ENCODE results near the gene CD101.

CD101 gene, protein sequence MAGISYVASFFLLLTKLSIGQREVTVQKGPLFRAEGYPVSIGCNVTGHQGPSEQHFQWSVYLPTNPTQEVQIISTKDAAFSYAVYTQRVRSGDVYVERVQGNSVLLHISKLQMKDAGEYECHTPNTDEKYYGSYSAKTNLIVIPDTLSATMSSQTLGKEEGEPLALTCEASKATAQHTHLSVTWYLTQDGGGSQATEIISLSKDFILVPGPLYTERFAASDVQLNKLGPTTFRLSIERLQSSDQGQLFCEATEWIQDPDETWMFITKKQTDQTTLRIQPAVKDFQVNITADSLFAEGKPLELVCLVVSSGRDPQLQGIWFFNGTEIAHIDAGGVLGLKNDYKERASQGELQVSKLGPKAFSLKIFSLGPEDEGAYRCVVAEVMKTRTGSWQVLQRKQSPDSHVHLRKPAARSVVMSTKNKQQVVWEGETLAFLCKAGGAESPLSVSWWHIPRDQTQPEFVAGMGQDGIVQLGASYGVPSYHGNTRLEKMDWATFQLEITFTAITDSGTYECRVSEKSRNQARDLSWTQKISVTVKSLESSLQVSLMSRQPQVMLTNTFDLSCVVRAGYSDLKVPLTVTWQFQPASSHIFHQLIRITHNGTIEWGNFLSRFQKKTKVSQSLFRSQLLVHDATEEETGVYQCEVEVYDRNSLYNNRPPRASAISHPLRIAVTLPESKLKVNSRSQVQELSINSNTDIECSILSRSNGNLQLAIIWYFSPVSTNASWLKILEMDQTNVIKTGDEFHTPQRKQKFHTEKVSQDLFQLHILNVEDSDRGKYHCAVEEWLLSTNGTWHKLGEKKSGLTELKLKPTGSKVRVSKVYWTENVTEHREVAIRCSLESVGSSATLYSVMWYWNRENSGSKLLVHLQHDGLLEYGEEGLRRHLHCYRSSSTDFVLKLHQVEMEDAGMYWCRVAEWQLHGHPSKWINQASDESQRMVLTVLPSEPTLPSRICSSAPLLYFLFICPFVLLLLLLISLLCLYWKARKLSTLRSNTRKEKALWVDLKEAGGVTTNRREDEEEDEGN

DNA sequence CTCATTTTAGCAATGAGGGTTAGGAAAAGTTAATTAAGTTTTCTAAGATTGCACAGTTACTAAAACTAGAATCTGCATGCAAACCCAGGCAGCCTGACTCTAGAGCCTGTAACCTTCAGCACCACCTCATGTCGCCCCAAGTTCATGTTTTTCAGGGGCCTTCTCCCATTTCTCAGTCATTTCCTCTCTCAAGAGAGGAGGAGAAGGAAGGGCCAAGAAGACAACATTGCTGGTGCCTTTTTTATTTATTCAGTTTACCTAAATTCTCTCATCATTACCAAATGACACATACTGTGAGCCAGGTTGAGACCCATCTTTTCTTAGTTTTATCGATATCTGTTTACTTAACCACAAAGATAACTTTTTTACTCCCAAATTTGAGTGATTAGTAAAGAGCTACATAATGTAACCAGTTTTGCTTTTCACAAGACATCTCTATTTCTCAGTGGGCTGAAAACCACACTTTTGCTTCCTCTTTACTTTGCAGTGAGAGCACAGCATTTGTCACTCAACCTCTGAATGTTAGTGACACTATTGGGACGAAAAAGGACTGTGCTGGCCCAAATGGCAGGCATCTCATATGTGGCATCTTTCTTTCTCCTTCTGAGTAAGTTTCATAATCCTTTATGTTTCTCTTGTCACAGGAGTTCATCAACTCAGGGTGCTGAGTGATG is at the start of gene CD101:
TSS of gene CD101 (plus strand) at position 507 of the 674 bp plus-strand sequence. CDS start at position 565, 58 bp downstream.
- no peaks in the 10 kb centered on the region for H3K27me3 Mint-ChIP-seq
- peak within 1 kb of the TSS; percentile 88 for H3K27ac Mint-ChIP-seq
- peaks cover 66% of the 10 kb centered on the region for H3K4me1 Mint-ChIP-seq
- peak within 1 kb of the TSS; percentile 60 for H3K4me3 Mint-ChIP-seq
- peaks cover 2% of the 10 kb centered on the region for H3K36me3 Mint-ChIP-seq
- H3K9me3 Mint-ChIP-seq: peaks cover 13% of the 10 kb centered on the region

DNA sequence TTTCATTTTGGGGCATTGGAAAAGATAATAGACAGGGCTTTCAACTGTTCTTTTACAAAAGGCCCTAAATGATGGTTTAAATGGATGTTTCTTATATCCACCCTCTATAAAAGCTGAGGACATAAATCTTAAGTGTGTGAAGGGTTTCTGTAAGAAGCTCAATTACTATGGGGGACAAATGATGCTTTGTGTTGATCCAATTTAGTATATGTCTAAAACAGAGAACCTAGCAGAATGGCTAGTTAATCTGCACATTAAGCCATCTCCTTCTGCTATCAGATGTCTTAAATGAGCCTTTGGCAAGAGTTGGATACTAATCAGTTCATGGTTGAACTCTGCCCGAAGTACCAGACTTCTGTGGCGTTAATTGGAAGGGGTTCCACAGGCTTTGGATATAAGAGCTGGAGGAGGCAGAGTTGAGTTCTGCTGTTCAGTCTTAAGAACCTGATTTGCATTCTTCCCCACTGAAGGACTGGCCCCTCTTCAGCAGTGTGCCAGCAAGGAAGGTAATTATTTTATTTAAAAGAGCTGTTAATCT is 48.8 kb upstream of the CD101 start:
- no peaks in the 10 kb centered on the region for H3K27me3 Mint-ChIP-seq
- peaks cover 2% of the 10 kb centered on the region for H3K36me3 Mint-ChIP-seq
- no peaks in the 10 kb centered on the region for H3K4me1 Mint-ChIP-seq
- H3K9me3 Mint-ChIP-seq: no peaks in the 10 kb centered on the region
- H3K4me3 Mint-ChIP-seq: no peak overlapping the region
- H3K27ac Mint-ChIP-seq: no peak overlapping the region

DNA sequence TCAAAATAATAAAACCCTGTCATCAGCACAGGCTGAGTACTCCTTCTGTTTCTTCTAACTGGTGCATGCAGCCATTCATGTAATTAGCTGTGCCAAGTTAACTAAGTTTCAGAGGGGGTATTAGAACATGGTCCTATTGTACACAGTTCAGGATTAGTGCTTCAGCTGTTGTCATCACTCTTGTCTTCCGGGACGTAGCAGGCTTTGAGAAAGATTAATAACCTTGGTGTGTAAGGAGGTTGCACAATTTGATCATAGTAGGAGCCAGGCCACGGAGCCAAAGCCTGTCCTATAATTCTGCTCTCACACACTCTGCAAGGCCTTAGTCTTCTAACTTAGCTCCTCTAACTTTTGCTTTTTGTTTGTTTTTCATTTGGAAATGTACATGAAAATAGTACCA is 47.1 kb upstream of the CD101 start:
- H3K27me3 Mint-ChIP-seq: no peaks in the 10 kb centered on the region
- no peaks in the 10 kb centered on the region for H3K4me1 Mint-ChIP-seq
- no peak overlapping the region for H3K4me3 Mint-ChIP-seq
- no peaks in the 10 kb centered on the region for H3K9me3 Mint-ChIP-seq
- H3K36me3 Mint-ChIP-seq: peaks cover 2% of the 10 kb centered on the region
- H3K27ac Mint-ChIP-seq: no peak overlapping the region

DNA sequence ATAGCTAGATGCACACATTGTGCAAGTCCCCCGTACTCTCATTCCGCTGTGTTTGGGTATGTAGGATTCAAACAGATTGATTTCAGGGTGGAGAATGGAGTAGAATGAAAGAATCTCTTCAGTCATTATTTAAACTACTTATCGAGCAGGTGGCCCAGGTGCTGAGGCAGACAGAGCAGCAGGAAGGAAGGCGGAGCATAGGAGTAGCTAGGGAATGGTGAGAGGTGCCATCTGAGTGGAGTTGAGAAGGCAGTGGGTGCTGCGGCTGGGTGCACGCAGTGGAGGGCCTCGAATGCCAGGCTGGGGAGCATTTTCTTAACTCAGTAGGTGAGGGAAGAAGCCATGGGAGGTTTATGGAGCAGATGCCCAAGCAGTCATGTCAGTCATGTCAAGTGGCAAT is 45.2 kb upstream of the CD101 start:
- Mint-ChIP-seq H3K27me3 (no peaks in the 10 kb centered on the region), H3K9me3 (no peaks in the 10 kb centered on the region), H3K27ac (no peak overlapping the region), H3K36me3 (no peaks in the 10 kb centered on the region), H3K4me3 (no peak overlapping the region), H3K4me1 (no peaks in the 10 kb centered on the region)

DNA sequence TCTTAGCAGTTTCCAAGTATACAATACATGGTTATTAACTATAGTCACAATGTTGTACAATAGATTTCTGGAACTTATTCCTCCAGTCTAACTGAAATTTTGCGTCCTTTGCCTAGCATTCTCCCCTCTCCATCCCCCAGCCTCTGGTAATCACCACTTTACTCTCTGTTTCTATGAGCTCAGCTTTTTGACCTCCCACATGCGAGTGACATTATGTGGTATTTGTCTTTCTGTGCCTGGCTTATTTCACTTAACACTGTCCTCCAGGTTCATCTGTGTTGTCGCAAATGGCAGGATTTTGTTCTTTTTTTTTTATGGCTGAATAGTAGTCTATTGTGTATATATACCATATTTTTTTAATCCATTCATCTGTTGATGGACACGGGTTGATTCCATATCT is 43.9 kb upstream of the CD101 start:
- no peak overlapping the region for H3K4me3 Mint-ChIP-seq
- no peaks in the 10 kb centered on the region for H3K4me1 Mint-ChIP-seq
- no peaks in the 10 kb centered on the region for H3K36me3 Mint-ChIP-seq
- no peaks in the 10 kb centered on the region for H3K9me3 Mint-ChIP-seq
- H3K27me3 Mint-ChIP-seq: no peaks in the 10 kb centered on the region
- no peak overlapping the region for H3K27ac Mint-ChIP-seq

DNA sequence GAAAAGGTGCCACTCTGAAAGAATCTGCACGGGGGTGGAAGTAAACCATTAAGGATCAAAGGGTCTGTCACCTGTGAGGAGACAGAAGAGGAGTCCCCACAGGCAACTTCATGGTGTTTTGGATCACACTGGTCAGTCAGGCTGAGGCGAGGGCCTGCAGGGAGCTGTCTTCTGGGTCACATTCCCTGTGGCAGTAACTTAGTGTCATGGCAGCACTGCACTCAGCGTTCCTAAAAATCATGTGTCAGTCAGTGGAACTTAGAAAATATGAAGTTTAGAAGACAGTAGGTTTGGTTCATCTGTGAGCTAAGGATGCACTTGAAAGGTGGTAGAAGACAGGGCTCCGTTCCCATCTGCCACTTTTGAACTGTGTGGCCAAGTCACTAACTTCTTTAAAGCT is 43.5 kb upstream of the CD101 start:
- Mint-ChIP-seq H3K9me3 (no peaks in the 10 kb centered on the region), H3K4me1 (no peaks in the 10 kb centered on the region), H3K27me3 (no peaks in the 10 kb centered on the region), H3K4me3 (no peak overlapping the region), H3K27ac (no peak overlapping the region), H3K36me3 (no peaks in the 10 kb centered on the region)

DNA sequence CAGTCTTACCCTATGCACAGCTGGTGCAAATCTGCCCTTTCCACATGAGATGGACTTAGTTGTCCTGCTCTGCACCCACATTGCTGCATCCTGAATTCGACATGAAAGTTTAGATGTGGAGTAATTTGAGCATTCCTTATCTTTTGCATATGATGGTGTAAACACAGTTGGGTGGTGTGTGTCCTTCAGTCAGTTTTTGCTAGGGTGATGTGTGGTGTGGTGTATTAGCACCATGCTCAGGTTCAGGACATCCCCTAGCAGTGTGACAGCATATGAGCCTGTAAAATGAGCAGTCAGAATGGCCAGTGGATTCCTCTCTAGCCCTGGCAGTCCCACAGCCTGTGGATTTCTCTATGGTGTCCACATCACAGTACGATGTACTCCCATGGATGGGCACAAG is 42.6 kb upstream of the CD101 start:
- no peaks in the 10 kb centered on the region for H3K9me3 Mint-ChIP-seq
- no peak overlapping the region for H3K4me3 Mint-ChIP-seq
- no peak overlapping the region for H3K27ac Mint-ChIP-seq
- H3K36me3 Mint-ChIP-seq: no peaks in the 10 kb centered on the region
- no peaks in the 10 kb centered on the region for H3K27me3 Mint-ChIP-seq
- no peaks in the 10 kb centered on the region for H3K4me1 Mint-ChIP-seq

DNA sequence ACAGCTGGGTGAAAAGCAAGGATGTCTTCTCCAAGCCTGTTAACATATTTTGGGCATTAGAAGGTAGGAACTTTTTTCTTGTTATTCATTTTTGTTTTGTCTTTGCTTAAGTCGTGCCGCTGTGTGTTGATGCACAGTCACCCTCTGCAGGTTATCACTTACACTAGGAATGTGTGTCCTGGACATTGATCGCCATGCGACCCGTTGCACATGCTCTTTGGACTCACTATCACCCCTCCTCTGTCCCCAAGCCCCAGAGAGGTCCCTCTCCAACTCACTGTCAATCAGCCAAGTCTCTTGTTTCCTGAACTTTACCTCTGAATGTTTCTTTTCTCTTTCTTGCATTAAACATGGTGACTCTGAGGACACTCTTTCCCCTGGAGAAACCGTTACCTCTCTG is 40.0 kb upstream of the CD101 start:
- Mint-ChIP-seq H3K4me1 (no peaks in the 10 kb centered on the region), H3K4me3 (no peak overlapping the region), H3K27me3 (no peaks in the 10 kb centered on the region)

DNA sequence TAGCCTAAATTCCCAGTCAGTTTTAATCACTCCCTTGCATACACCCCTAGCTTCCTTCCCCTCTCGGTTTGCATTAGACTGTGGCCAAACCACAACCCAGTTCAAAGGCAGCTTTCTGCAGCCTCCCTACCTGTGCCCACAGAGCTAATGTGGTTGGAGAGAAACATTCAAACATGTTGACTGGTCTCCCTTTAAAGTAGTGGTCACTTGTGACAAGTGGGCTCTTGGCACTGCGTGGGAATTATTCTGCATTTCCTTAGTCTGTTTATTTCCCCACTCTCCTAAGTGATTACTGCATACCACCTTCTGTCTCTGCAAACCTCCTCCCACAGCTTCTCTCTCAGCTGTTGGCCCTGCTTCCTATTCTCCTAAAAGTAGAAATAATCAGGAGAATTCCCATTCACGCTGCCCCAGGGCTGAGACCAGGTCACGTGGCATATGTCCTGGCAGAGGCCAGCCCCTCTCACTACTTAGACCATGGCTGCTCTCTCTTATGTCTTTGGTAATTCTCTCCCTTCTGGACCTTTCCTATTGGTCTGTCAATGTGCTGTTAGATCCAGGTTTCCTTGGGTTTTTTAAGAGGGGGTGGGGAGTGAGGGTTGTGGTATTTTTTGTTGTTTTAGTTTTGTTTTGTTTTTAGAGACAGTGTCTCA is 38.4 kb upstream of the CD101 start:
- Mint-ChIP-seq H3K27ac (no peak overlapping the region), H3K36me3 (no peaks in the 10 kb centered on the region), H3K4me1 (no peaks in the 10 kb centered on the region), H3K4me3 (no peak overlapping the region), H3K27me3 (no peaks in the 10 kb centered on the region), H3K9me3 (no peaks in the 10 kb centered on the region)

More for the DNA sequence above, 40.0 kb upstream of the CD101 start:
- Mint-ChIP-seq H3K9me3 (no peaks in the 10 kb centered on the region), H3K27ac (no peak overlapping the region), H3K36me3 (no peaks in the 10 kb centered on the region)

DNA sequence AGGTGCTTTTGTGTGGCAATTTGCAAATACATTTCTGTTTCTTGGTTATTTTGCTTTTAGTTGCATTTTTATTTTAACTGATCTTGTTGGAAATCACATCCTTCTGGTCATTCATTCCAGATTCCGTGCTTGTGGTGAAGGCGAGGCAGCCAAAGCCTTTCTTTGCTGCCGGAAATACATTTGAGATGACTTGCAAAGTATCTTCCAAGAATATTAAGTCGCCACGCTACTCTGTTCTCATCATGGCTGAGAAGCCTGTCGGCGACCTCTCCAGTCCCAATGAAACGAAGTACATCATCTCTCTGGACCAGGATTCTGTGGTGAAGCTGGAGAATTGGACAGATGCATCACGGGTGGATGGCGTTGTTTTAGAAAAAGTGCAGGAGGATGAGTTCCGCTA is 34.8 kb upstream of the CD101 start:
- no peaks in the 10 kb centered on the region for H3K27me3 Mint-ChIP-seq
- H3K27ac Mint-ChIP-seq: no peak overlapping the region
- no peak overlapping the region for H3K4me3 Mint-ChIP-seq
- H3K9me3 Mint-ChIP-seq: peaks cover 6% of the 10 kb centered on the region
- H3K4me1 Mint-ChIP-seq: no peaks in the 10 kb centered on the region
- peaks cover 5% of the 10 kb centered on the region for H3K36me3 Mint-ChIP-seq

DNA sequence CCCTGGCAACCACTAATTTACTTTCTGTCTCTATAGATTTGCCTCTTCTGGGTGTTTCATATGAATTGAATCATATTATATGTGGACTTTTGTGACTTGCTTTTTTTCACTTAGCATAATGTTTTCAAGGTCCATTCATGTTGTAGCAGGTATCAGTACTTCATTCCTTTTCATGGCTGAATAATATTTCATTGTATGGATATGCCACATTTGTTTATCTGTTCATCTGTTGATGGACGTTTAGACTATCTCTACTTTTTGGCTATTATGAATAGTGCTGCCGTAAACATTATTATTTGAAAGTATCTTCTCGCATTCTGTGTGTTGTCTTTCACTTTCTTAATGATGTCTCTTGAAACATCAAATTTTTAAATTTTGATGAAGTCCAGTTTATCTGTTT is 32.8 kb upstream of the CD101 start:
- no peak overlapping the region for H3K27ac Mint-ChIP-seq
- peaks cover 6% of the 10 kb centered on the region for H3K9me3 Mint-ChIP-seq
- no peak overlapping the region for H3K4me3 Mint-ChIP-seq
- no peaks in the 10 kb centered on the region for H3K27me3 Mint-ChIP-seq
- peaks cover 5% of the 10 kb centered on the region for H3K36me3 Mint-ChIP-seq
- H3K4me1 Mint-ChIP-seq: no peaks in the 10 kb centered on the region

DNA sequence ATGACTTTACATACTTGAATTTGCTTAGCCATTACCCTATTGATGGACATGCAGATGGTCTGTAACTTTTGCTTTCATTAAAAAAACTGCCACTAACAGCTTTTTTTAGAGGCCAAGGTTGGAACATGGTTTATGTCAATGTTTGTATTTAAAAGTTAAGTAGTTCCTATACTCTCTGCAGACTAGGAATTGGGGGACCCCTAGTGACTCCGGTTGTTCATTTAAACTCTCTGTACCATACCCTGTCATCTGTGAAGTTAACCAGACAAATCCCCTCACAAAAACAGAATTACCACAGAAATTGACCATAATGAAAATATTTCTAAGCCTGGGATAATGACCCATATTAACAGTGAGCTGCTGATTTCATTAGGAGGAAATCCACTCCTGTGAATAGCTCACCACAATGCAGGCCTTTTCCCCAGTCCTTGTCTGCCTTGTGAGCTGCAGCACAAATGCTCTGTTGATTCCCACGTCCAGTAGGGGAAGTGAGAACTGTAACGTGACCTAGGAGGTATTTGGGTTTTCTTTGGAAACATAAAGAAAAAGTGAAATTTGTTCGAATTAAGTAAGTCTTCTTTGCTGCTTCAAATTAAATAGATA is 30.2 kb upstream of the CD101 start:
- Mint-ChIP-seq H3K27me3 (no peaks in the 10 kb centered on the region), H3K4me3 (no peak overlapping the region), H3K9me3 (peaks cover 6% of the 10 kb centered on the region), H3K36me3 (peaks cover 13% of the 10 kb centered on the region), H3K27ac (no peak overlapping the region), H3K4me1 (no peaks in the 10 kb centered on the region)

DNA sequence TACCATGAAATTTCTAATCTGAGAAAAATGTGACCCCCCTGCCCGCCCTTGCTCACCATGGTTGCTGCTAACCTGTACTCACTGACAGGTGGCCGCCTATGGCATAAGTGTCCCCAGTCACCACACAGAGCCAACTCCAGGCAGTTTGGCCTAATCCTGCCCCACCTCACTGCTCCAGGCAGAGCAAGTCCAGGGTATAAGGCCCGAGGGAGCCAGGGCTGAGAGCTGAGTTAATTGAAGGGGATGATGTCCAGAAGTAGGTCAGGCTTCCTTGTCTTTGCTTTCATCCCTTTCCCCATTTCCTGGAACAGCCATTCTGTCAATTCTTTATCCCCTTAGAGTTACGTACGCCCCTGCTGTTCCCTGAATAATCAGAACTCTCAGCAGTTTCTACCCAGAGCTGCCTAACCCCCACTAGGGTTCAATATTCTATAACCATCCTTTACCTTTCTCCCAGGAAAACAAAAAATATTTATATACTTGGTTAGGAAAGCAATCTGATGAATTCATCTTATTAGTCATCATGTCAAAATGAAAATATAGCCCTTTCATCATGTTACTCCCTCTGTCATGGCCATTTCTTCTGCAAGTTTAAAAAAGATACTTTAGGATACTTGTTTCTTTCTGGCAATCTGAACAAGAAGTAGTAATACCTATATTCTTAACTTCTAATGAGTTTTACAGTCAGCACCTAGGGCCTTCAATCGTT is 29.4 kb upstream of the CD101 start:
- Mint-ChIP-seq H3K4me1 (no peaks in the 10 kb centered on the region), H3K27ac (no peak overlapping the region), H3K9me3 (peaks cover 6% of the 10 kb centered on the region), H3K4me3 (no peak overlapping the region), H3K27me3 (no peaks in the 10 kb centered on the region), H3K36me3 (peaks cover 13% of the 10 kb centered on the region)

DNA sequence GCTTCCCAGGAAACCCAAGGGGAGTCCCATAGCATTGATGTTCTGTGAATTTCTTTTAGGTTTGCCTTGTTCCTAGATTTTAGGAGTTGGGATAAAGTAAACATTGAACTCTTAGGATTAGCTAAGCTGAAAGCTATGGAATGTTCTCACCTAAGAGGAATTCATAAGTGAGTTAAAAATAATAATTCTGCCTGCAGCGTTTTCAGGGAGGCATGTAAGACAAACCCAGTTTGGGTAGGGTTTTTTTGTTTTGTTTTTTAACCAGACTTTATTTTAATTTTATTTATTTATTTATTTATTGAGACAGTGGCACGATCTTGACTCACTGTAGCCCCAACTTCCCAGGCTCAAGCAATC is 28.9 kb upstream of the CD101 start:
- Mint-ChIP-seq H3K9me3 (peaks cover 6% of the 10 kb centered on the region), H3K27ac (no peak overlapping the region), H3K36me3 (peaks cover 13% of the 10 kb centered on the region), H3K4me1 (no peaks in the 10 kb centered on the region), H3K27me3 (no peaks in the 10 kb centered on the region), H3K4me3 (no peak overlapping the region)

Measured in activated naive CD4-positive, alpha-beta T cell treated with anti-CD3 and anti-CD28 coated beads, Interleukin-2, amount 50 U/mL, for 24 hours (primary cell).